Measurements from ENCODE around the gene PLXDC2.

PLXDC2 gene

GRCh38 chr10:20108021-20108420 lies 291.8 kb downstream of the PLXDC2 start:
- Histone ChIP-seq H3K4me3 (ENCODE audit: low read length) (no peak overlapping the region), H3K4me1 (ENCODE audit: control insufficient read depth, insufficient read depth, low read length) (no peaks in the 10 kb centered on the region), H3K27ac (ENCODE audit: low read depth, low read length) (no peak overlapping the region), H3K27me3 (ENCODE audit: control insufficient read depth, insufficient read depth, low read length) (no peaks in the 10 kb centered on the region), H3K36me3 (ENCODE audit: control insufficient read depth, insufficient read depth, low read length) (no peaks in the 10 kb centered on the region), H3K9ac (ENCODE audit: low read length) (no peak overlapping the region)

GRCh38 chr10:20109613-20110012 lies 293.4 kb downstream of the PLXDC2 start:
- Histone ChIP-seq H3K4me1 (ENCODE audit: control insufficient read depth, insufficient read depth, low read length) (no peaks in the 10 kb centered on the region), H3K36me3 (ENCODE audit: control insufficient read depth, insufficient read depth, low read length) (no peaks in the 10 kb centered on the region), H3K27ac (ENCODE audit: low read depth, low read length) (no peak overlapping the region), H3K4me3 (ENCODE audit: low read length) (no peak overlapping the region), H3K27me3 (ENCODE audit: control insufficient read depth, insufficient read depth, low read length) (no peaks in the 10 kb centered on the region), H3K9ac (ENCODE audit: low read length) (no peak overlapping the region)

- Histone ChIP-seq H3K27me3 (ENCODE audit: control insufficient read depth, insufficient read depth, low read length) (no peaks in the 10 kb centered on the region), H3K9ac (ENCODE audit: low read length) (no peak overlapping the region), H3K27ac (ENCODE audit: low read depth, low read length) (no peak overlapping the region), H3K36me3 (ENCODE audit: control insufficient read depth, insufficient read depth, low read length) (no peaks in the 10 kb centered on the region), H3K4me1 (ENCODE audit: control insufficient read depth, insufficient read depth, low read length) (no peaks in the 10 kb centered on the region), H3K4me3 (ENCODE audit: low read length) (no peak overlapping the region)
Measured at GRCh38 chr10:20110125-20111100, 294.2 kb downstream of the PLXDC2 start.

- no peaks in the 10 kb centered on the region for H3K27me3 ChIP-seq (ENCODE audit: control insufficient read depth, insufficient read depth, low read length)
- H3K4me1 ChIP-seq (ENCODE audit: control insufficient read depth, insufficient read depth, low read length) = no peaks in the 10 kb centered on the region
- H3K27ac ChIP-seq (ENCODE audit: low read depth, low read length) = no peak overlapping the region
- H3K4me3 ChIP-seq (ENCODE audit: low read length) = no peak overlapping the region
- H3K36me3 ChIP-seq (ENCODE audit: control insufficient read depth, insufficient read depth, low read length) = no peaks in the 10 kb centered on the region
- H3K9ac ChIP-seq (ENCODE audit: low read length) = no peak overlapping the region
Measured at GRCh38 chr10:20114179-20114578, 297.9 kb downstream of the PLXDC2 start.

GRCh38 chr10:20115894-20116293 lies 299.7 kb downstream of the PLXDC2 start:
- no peaks in the 10 kb centered on the region for H3K27me3 ChIP-seq (ENCODE audit: control insufficient read depth, insufficient read depth, low read length)
- H3K36me3 ChIP-seq (ENCODE audit: control insufficient read depth, insufficient read depth, low read length) = no peaks in the 10 kb centered on the region
- H3K9ac ChIP-seq (ENCODE audit: low read length) = no peak overlapping the region
- no peaks in the 10 kb centered on the region for H3K4me1 ChIP-seq (ENCODE audit: control insufficient read depth, insufficient read depth, low read length)
- no peak overlapping the region for H3K27ac ChIP-seq (ENCODE audit: low read depth, low read length)
- H3K4me3 ChIP-seq (ENCODE audit: low read length) = no peak overlapping the region

GRCh38 chr10:20117471-20117870 lies 301.2 kb downstream of the PLXDC2 start:
- Histone ChIP-seq H3K4me1 (ENCODE audit: control insufficient read depth, insufficient read depth, low read length) (no peaks in the 10 kb centered on the region), H3K4me3 (ENCODE audit: low read length) (no peak overlapping the region), H3K9ac (ENCODE audit: low read length) (no peak overlapping the region), H3K27ac (ENCODE audit: low read depth, low read length) (no peak overlapping the region), H3K36me3 (ENCODE audit: control insufficient read depth, insufficient read depth, low read length) (no peaks in the 10 kb centered on the region), H3K27me3 (ENCODE audit: control insufficient read depth, insufficient read depth, low read length) (no peaks in the 10 kb centered on the region)

- H3K4me3 ChIP-seq (ENCODE audit: low read length) = no peak overlapping the region
Measured at GRCh38 chr10:20118119-20118518, 301.9 kb downstream of the PLXDC2 start.

GRCh38 chr10:20128811-20129210 lies 312.6 kb downstream of the PLXDC2 start:
- no peaks in the 10 kb centered on the region for H3K4me1 ChIP-seq (ENCODE audit: control insufficient read depth, insufficient read depth, low read length)
- H3K27ac ChIP-seq (ENCODE audit: low read depth, low read length) = no peak overlapping the region
- H3K9ac ChIP-seq (ENCODE audit: low read length) = no peak overlapping the region
- H3K36me3 ChIP-seq (ENCODE audit: control insufficient read depth, insufficient read depth, low read length) = no peaks in the 10 kb centered on the region
- no peak overlapping the region for H3K4me3 ChIP-seq (ENCODE audit: low read length)
- H3K27me3 ChIP-seq (ENCODE audit: control insufficient read depth, insufficient read depth, low read length) = no peaks in the 10 kb centered on the region

More at GRCh38 chr10:20118119-20118518, 301.9 kb downstream of the PLXDC2 start:
- H3K27ac ChIP-seq (ENCODE audit: low read depth, low read length) = no peak overlapping the region
- no peaks in the 10 kb centered on the region for H3K4me1 ChIP-seq (ENCODE audit: control insufficient read depth, insufficient read depth, low read length)
- H3K9ac ChIP-seq (ENCODE audit: low read length) = no peak overlapping the region
- H3K36me3 ChIP-seq (ENCODE audit: control insufficient read depth, insufficient read depth, low read length) = no peaks in the 10 kb centered on the region
- H3K27me3 ChIP-seq (ENCODE audit: control insufficient read depth, insufficient read depth, low read length) = no peaks in the 10 kb centered on the region

- H3K9ac ChIP-seq (ENCODE audit: low read length) = no peak overlapping the region
- H3K27me3 ChIP-seq (ENCODE audit: control insufficient read depth, insufficient read depth, low read length) = no peaks in the 10 kb centered on the region
- no peaks in the 10 kb centered on the region for H3K36me3 ChIP-seq (ENCODE audit: control insufficient read depth, insufficient read depth, low read length)
- H3K27ac ChIP-seq (ENCODE audit: low read depth, low read length) = no peak overlapping the region
- no peak overlapping the region for H3K4me3 ChIP-seq (ENCODE audit: low read length)
- H3K4me1 ChIP-seq (ENCODE audit: control insufficient read depth, insufficient read depth, low read length) = no peaks in the 10 kb centered on the region
Measured at GRCh38 chr10:20132816-20133215, 316.6 kb downstream of the PLXDC2 start.

- H3K27me3 ChIP-seq (ENCODE audit: control insufficient read depth, insufficient read depth, low read length) = no peaks in the 10 kb centered on the region
- no peaks in the 10 kb centered on the region for H3K4me1 ChIP-seq (ENCODE audit: control insufficient read depth, insufficient read depth, low read length)
- H3K9ac ChIP-seq (ENCODE audit: low read length) = no peak overlapping the region
- no peak overlapping the region for H3K4me3 ChIP-seq (ENCODE audit: low read length)
- H3K36me3 ChIP-seq (ENCODE audit: control insufficient read depth, insufficient read depth, low read length) = no peaks in the 10 kb centered on the region
- no peak overlapping the region for H3K27ac ChIP-seq (ENCODE audit: low read depth, low read length)
Measured at GRCh38 chr10:20133669-20134189, 317.5 kb downstream of the PLXDC2 start.

GRCh38 chr10:20142311-20142710 lies 326.1 kb downstream of the PLXDC2 start:
- Histone ChIP-seq H3K36me3 (ENCODE audit: control insufficient read depth, insufficient read depth, low read length) (no peaks in the 10 kb centered on the region), H3K4me1 (ENCODE audit: control insufficient read depth, insufficient read depth, low read length) (no peaks in the 10 kb centered on the region), H3K4me3 (ENCODE audit: low read length) (no peak overlapping the region), H3K27ac (ENCODE audit: low read depth, low read length) (no peak overlapping the region), H3K9ac (ENCODE audit: low read length) (no peak overlapping the region), H3K27me3 (ENCODE audit: control insufficient read depth, insufficient read depth, low read length) (no peaks in the 10 kb centered on the region)

- no peak overlapping the region for H3K9ac ChIP-seq (ENCODE audit: low read length)
- no peak overlapping the region for H3K4me3 ChIP-seq (ENCODE audit: low read length)
- H3K27ac ChIP-seq (ENCODE audit: low read depth, low read length) = no peak overlapping the region
- H3K4me1 ChIP-seq (ENCODE audit: control insufficient read depth, insufficient read depth, low read length) = no peaks in the 10 kb centered on the region
- H3K36me3 ChIP-seq (ENCODE audit: control insufficient read depth, insufficient read depth, low read length) = no peaks in the 10 kb centered on the region
- H3K27me3 ChIP-seq (ENCODE audit: control insufficient read depth, insufficient read depth, low read length) = no peaks in the 10 kb centered on the region
Measured at GRCh38 chr10:20144268-20144667, 328.0 kb downstream of the PLXDC2 start.

- H3K27ac ChIP-seq (ENCODE audit: low read depth, low read length) = no peak overlapping the region
- no peak overlapping the region for H3K4me3 ChIP-seq (ENCODE audit: low read length)
- H3K9ac ChIP-seq (ENCODE audit: low read length) = no peak overlapping the region
- H3K27me3 ChIP-seq (ENCODE audit: control insufficient read depth, insufficient read depth, low read length) = no peaks in the 10 kb centered on the region
- no peaks in the 10 kb centered on the region for H3K36me3 ChIP-seq (ENCODE audit: control insufficient read depth, insufficient read depth, low read length)
- H3K4me1 ChIP-seq (ENCODE audit: control insufficient read depth, insufficient read depth, low read length) = no peaks in the 10 kb centered on the region
Measured at GRCh38 chr10:20146004-20146403, 329.8 kb downstream of the PLXDC2 start.

All from rectal smooth muscle tissue (tissue), 1 donor.